K562 (cell line): Measurements from ENCODE around the gene AJUBA. TPM values are rescaled to one million over a fixed set of nuclear protein-coding genes. Genes with fewer than 3 reads are reported as not detected.

Experiments used
- ARID1B ChIP-seq: fragments of 450-650 bp; IDR thresholded peaks from 2 replicates; pipeline ENCODE4 v1.6.1; 2016; ENCODE audit warnings: antibody characterized with exemption, mild to moderate bottlenecking, inconsistent platforms
- KDM1A ChIP-seq, 2 experiments: fragments of 450-650 bp; IDR thresholded peaks; 2 replicates each; pipeline ENCODE4 v1.6.1; 2016; ENCODE audit warnings: mild to moderate bottlenecking in 2 of 2
- PHB ChIP-seq: fragments of 250-450 bp; sonication (Bioruptor Pico); IDR thresholded peaks from 2 replicates; pipeline ENCODE4 v1.5.0; 2021
- RCOR1 ChIP-seq, 2 experiments: IDR thresholded peaks; 2 replicates each; pipeline ENCODE4 v1.6.1; 2012; ENCODE audit warnings: low read depth in 2 of 2, low read length in 2 of 2, borderline replicate concordance in 1 of 2, improper control_type of control experiment in 1 of 2
- polyA plus RNA-seq, 8 experiments: library from polyadenylated mRNA; depleted of rRNA in 4 of 8; stranded (reverse) in 5 of 8; unstranded in 3 of 8; fragments of >200 nt; fragmentation: Nextera tagmentation in 2 of 8; fragmentation: Illumina TruSeq in 1 of 8; extraction: Ambion mirVana in 2 of 8; extraction: Trizol in 1 of 8; gene quantifications; 2 replicates each; pipeline versions ENCODE4 v1.2.1 to v1.2.3, GENCODE V29; 2011 to 2014; ENCODE audit warnings: inconsistent platforms in 1 of 8, missing spikeins in 1 of 8
- total RNA-seq, 7 experiments: library from RNA; depleted of rRNA in 6 of 7; stranded (reverse); fragments of >200 nt in 6 of 7; fragmentation: Illumina TruSeq in 2 of 7; extraction: Trizol in 2 of 7; gene quantifications; 2 replicates each; pipeline versions ENCODE4 v1.2.1 to v1.2.3, GENCODE V29; 2011 to 2021; ENCODE audit warnings: low replicate concordance in 1 of 7
- TF ChIP-seq, protein P1 (sequence below), 2 experiments: IDR thresholded peaks in 1 of 2; conservative IDR thresholded peaks in 1 of 2; 2 replicates each; pipeline ENCODE4 v1.6.1; 2016; ENCODE audit warnings: low read depth in 2 of 2, mild to moderate bottlenecking in 1 of 2, missing compliant biosample characterization in 1 of 2, missing genetic modification characterization in 1 of 2, moderate library complexity in 1 of 2

AJUBA gene
- total and polyA plus RNA-seq, 9 of the 15 experiments (the other 6 are each of a cell fraction or from before 2014, with no cell fraction given) = 0.73 to 4.7 (median 2.8) TPM

- TF ChIP-seq, protein P1, sequence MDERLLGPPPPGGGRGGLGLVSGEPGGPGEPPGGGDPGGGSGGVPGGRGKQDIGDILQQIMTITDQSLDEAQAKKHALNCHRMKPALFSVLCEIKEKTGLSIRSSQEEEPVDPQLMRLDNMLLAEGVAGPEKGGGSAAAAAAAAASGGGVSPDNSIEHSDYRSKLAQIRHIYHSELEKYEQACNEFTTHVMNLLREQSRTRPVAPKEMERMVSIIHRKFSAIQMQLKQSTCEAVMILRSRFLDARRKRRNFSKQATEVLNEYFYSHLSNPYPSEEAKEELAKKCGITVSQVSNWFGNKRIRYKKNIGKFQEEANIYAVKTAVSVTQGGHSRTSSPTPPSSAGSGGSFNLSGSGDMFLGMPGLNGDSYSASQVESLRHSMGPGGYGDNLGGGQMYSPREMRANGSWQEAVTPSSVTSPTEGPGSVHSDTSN (CRISPR knock-in tag; IDR thresholded peaks at IDR 0.05; ENCODE audit: low read depth) = no peak
- TF ChIP-seq, protein P1 (tag; conservative IDR thresholded peaks at IDR 0.05; ENCODE audit: low read depth) = peak; percentile 90
- TF ChIP-seq KDM1A (IDR thresholded peaks at IDR 0.05) = peak; percentile 86 to 89
- peak; percentile 63 to 85; a peak in 3 of 4 replicates for TF ChIP-seq RCOR1 (IDR thresholded peaks at IDR 0.05; ENCODE audit: borderline replicate concordance in 1 of 2, low read depth in 2 of 2, low read length in 2 of 2)
- 0 out of 2 replicates have a peak, but pooled peaks have one; percentile 20 for TF ChIP-seq ARID1B
- TF ChIP-seq PHB (CRISPR knock-in tag) = no peak
Measured at GRCh38 chr14:22996768-22997654, 14.7 kb upstream of the AJUBA start (continued).
